Activated B cell treated with CpG ODN at 0.5 μM for 24 hours (primary cell): ENCODE results near the gene CBLIF. TPM values are rescaled to one million over a fixed set of nuclear protein-coding genes. Genes with fewer than 3 reads are reported as not detected.

Experiments used
- ATAC-seq: fragments of 200-7000 bp; cut with Tn5 transposase; one replicate; pipeline ENCODE4 v1.10.0; 2021; ENCODE audit warnings: low read depth, mild to moderate bottlenecking, moderate library complexity
- CTCF ChIA-PET: fragments of 350-600 bp; sonication (Branson Sonifier 250); formaldehyde crosslinking; loops from one replicate; lab custom pipeline; 2021; ENCODE audit warnings: antibody characterized with exemption; lab: Charles Lee
- POLR2A ChIA-PET: fragments of 350-600 bp; sonication (Branson Sonifier 250); formaldehyde crosslinking; loops from one replicate; lab custom pipeline; 2021; ENCODE audit warnings: antibody characterized with exemption; lab: Charles Lee
- DNase-seq: peaks from one replicate; pipeline ENCODE4 v3.0.0; 2022
- H3K27ac Mint-ChIP-seq: one replicate; pipeline ENCODE4 v1.8.0; 2020; ENCODE audit warnings: mixed read lengths
- H3K27me3 Mint-ChIP-seq: one replicate; pipeline ENCODE4 v1.8.0; 2021; ENCODE audit warnings: mixed read lengths
- H3K36me3 Mint-ChIP-seq: one replicate; pipeline ENCODE4 v1.8.0; 2021; ENCODE audit warnings: low read depth, mixed read lengths
- H3K4me1 Mint-ChIP-seq: one replicate; pipeline ENCODE4 v1.8.0; 2021; ENCODE audit warnings: mixed read lengths
- H3K4me3 Mint-ChIP-seq: one replicate; pipeline ENCODE4 v1.8.0; 2020; ENCODE audit warnings: mild to moderate bottlenecking, mixed read lengths
- H3K9me3 Mint-ChIP-seq: one replicate; pipeline ENCODE4 v1.8.0; 2020; ENCODE audit warnings: mixed read lengths
- intact Hi-C: fragments of 100-400 bp; cut with micrococcal nuclease; formaldehyde crosslinking; loops from one replicate; pipeline ENCODE4 v1.15.1; 2024
- total RNA-seq: library from RNA; stranded (reverse); gene quantifications from 2 replicates; pipeline ENCODE4 v1.2.3, GENCODE V29; 2022
- TF ChIP-seq, protein P1 (sequence below): fragments of 200-600 bp; IDR thresholded peaks from one replicate; pipeline ENCODE4 v1.8.0; 2022; ENCODE audit warnings: antibody characterized with exemption, mild to moderate bottlenecking

Gene CBLIF
- total RNA-seq, 1 donor from 2014 or later, result not detected

GRCh38 chr11:59810189-59810910 lies 34.9 kb downstream of the CBLIF start, which contains the start of gene MRPL16:
TSS of gene MRPL16 (minus strand) at chr11:59810778. CDS start at chr11:59810658, 120 bp downstream.
- Mint-ChIP-seq H3K36me3 (peaks cover 30% of the 10 kb centered on the region), H3K27ac (peak within 1 kb of the TSS; percentile 87), H3K27me3 (peaks cover 3% of the 10 kb centered on the region), H3K9me3 (no peaks in the 10 kb centered on the region), H3K4me3 (peak within 1 kb of the TSS; percentile 92), H3K4me1 (peaks cover 20% of the 10 kb centered on the region)
- peak; percentile 81 for DNase-seq
- ChIA-PET POLR2A (interaction anchor here (0.7 to 1.6 kb wide), 5 partner anchors 9 to 55 kb away, joined by 3 to 10 read pairs (median 3); partner anchors contain the start of gene STX3), CTCF (interaction anchor here (1.4 to 3.1 kb wide), 2 partner anchors 49 to 56 kb away, joined by 3 to 17 read pairs; partner anchors contain the start of gene STX3)
- ATAC-seq, result peak; percentile 98
- intact Hi-C loops, result loop anchor here (1.0 to 2.0 kb wide), 4 partner anchors 56 to 260 kb away; partner anchors contain the start of genes OSBP, PATL1 and STX3
- TF ChIP-seq, protein P1, sequence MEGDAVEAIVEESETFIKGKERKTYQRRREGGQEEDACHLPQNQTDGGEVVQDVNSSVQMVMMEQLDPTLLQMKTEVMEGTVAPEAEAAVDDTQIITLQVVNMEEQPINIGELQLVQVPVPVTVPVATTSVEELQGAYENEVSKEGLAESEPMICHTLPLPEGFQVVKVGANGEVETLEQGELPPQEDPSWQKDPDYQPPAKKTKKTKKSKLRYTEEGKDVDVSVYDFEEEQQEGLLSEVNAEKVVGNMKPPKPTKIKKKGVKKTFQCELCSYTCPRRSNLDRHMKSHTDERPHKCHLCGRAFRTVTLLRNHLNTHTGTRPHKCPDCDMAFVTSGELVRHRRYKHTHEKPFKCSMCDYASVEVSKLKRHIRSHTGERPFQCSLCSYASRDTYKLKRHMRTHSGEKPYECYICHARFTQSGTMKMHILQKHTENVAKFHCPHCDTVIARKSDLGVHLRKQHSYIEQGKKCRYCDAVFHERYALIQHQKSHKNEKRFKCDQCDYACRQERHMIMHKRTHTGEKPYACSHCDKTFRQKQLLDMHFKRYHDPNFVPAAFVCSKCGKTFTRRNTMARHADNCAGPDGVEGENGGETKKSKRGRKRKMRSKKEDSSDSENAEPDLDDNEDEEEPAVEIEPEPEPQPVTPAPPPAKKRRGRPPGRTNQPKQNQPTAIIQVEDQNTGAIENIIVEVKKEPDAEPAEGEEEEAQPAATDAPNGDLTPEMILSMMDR, result no peak

DNA sequence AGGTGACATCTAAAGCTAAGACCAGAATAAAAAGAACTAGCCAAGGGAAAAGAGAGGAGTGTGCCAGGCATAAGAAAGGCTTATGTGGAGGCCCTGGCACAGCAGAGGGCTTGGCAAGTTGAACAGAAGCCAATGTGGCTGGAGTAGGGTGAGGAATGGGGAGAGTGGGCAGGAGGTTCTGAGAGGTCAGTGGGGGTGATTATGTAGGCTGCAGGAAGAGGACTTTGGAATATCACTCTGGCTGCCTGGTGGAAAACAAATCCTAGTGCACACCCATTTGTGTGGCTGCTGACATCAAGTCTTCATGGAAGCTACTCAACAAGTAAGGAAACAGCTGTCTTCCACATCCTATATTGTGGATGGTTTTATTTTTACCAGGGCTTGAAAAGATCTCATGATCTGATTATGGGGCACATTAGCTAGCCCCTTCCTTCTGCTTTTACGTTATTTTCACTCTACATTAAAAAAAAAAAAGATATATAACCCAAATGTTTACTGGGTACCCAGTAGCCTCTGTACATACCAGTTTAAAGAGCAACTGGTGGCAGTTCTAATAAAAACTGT lies 38.2 kb downstream of the CBLIF start:
- Mint-ChIP-seq H3K36me3 (peaks cover 48% of the 10 kb centered on the region), H3K27ac (no peak overlapping the region), H3K4me1 (peaks cover 20% of the 10 kb centered on the region), H3K4me3 (peak overlapping the region; percentile 16), H3K27me3 (no peaks in the 10 kb centered on the region), H3K9me3 (no peaks in the 10 kb centered on the region)
- TF ChIP-seq, protein P1, result no peak
- DNase-seq, result no peak
- intact Hi-C loops, result no loop called here
- CTCF ChIA-PET, result interaction anchor here (1.4 kb wide), 1 partner anchor 53 kb away, joined by 3 read pairs; no protein-coding TSS in a partner anchor
- POLR2A ChIA-PET, result no interaction called here
- ATAC-seq, result no peak

DNA sequence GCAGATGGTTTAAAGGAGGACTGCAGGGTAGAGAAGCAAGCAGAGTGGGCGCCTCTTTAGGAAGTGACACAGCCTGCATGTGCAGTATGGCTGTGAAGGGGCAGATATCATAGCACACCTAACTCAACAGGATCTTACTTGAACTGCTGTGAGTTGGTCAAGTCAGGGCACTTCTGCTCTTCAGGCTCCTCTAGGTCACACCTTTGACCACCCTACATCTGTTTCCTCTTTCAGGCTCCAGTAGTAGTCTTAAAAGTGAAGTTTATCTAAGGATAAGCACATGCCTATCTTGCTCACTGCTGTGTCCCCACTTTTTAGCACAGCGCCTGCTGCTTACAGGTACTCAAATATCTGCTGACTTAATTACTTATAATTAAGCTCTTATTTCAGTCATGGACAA lies 41.2 kb downstream of the CBLIF start:
- POLR2A ChIA-PET, result no interaction called here
- Mint-ChIP-seq H3K4me1 (no peaks in the 10 kb centered on the region), H3K27ac (no peak overlapping the region), H3K4me3 (no peak overlapping the region), H3K27me3 (no peaks in the 10 kb centered on the region), H3K36me3 (peaks cover 43% of the 10 kb centered on the region), H3K9me3 (no peaks in the 10 kb centered on the region)
- CTCF ChIA-PET, result interaction anchor here (1.1 to 6.7 kb wide), 2 partner anchors 44 to 50 kb away, joined by 3 to 112 read pairs; partner anchors contain the start of gene STX3
- ATAC-seq (no peak), DNase-seq (no peak)
- TF ChIP-seq, protein P1, result no peak
- intact Hi-C loops, result no loop called here

- DNase-seq, result no peak
- TF ChIP-seq, protein P1, result no peak
- Mint-ChIP-seq H3K4me3 (no peak overlapping the region), H3K9me3 (no peaks in the 10 kb centered on the region), H3K36me3 (peaks cover 36% of the 10 kb centered on the region), H3K4me1 (no peaks in the 10 kb centered on the region), H3K27me3 (no peaks in the 10 kb centered on the region), H3K27ac (no peak overlapping the region)
- CTCF ChIA-PET, result interaction anchor here (0.9 to 6.7 kb wide), 4 partner anchors 15 to 49 kb away, joined by 3 to 112 read pairs (median 4); partner anchors contain the start of gene STX3
- peak; percentile 69 for ATAC-seq
- intact Hi-C loops, result loop anchor here (1.0 kb wide), 2 partner anchors 48 to 122 kb away; no protein-coding TSS in a partner anchor
- POLR2A ChIA-PET, result interaction anchor here (1.5 kb wide), 1 partner anchor 49 kb away, joined by 13 read pairs; the partner anchor contains the start of gene STX3
Observed at GRCh38 chr11:59802639-59803176, 42.6 kb downstream of the CBLIF start.
